H1 (cell line): ENCODE measurements around the gene GNAL. TPM values are rescaled to one million over a fixed set of nuclear protein-coding genes. Genes with fewer than 3 reads are reported as not detected.

Source experiments
- BRCA1 ChIP-seq: IDR thresholded peaks from 2 replicates; pipeline ENCODE4 v1.6.1; 2012; ENCODE audit warnings: low read depth, low read length, improper control_type of control experiment
- CBX8 ChIP-seq: fragments of 300-800, 300-1000 bp; sonication (generic); IDR thresholded peaks from 2 replicates; pipeline ENCODE4 v1.7.1; 2016; ENCODE audit warnings: low read depth, low read length, borderline replicate concordance
- CHD2 ChIP-seq: IDR thresholded peaks from 2 replicates; pipeline ENCODE4 v1.6.1; 2012; ENCODE audit warnings: low read length, improper control_type of control experiment
- POU5F1 ChIP-seq: IDR thresholded peaks from 2 replicates; pipeline ENCODE4 v1.6.1; 2011; ENCODE audit warnings: low read depth, mild to moderate bottlenecking, low read length, moderate library complexity
- polyA plus RNA-seq, 7 experiments: library from polyadenylated mRNA; depleted of rRNA in 3 of 7; stranded (reverse) in 5 of 7; unstranded in 2 of 7; fragments of >200 nt in 5 of 7; fragments of 200-250 nt in 2 of 7; gene quantifications; 1 replicate in 5 of 7; 2 replicates in 1 of 7; 4 replicates in 1 of 7; pipeline versions ENCODE4 v1.2.1 to v1.2.3, GENCODE V29; 2011 to 2013; ENCODE audit warnings: missing spikeins in 2 of 7, mixed read lengths in 2 of 7
- total RNA-seq: library from RNA; stranded (reverse); fragmentation: NEBNext Ultra II Directional; extraction: Animal tissue kit (Norgen Biotek cat#: 25700); gene quantifications from 2 replicates; pipeline ENCODE4 v1.2.1, GENCODE V29; 2021

GNAL gene
- total and polyA plus RNA-seq, 2 of the 8 experiments (the other 6 are each of a cell fraction or from before 2014, with no cell fraction given): 13.2 to 18.3 TPM

DNA sequence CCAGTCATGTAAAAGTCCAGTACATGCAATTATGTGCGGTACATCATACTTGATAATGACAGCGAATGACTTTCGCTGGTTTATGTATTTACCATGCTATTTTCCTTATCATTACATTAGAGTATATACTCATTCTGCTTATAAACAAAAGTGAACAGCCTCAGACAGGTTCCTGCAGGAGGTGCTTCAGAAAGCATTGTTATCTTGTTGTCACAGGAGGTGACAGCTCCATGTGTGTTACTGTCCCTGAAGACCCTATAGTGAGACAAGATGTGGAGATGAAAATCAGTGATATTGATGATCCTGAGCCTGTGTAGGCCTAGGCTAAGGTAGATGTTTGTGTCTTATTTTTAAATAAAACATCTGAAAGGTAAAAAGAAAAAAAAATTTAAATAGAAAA lies 234.4 kb downstream of the GNAL start (continued):
- TF ChIP-seq CHD2 (no peak), CBX8 (no peak), BRCA1 (no peak), POU5F1 (no peak)
